GM12878 (cell line): ENCODE data around the gene XPC. TPM values are rescaled to one million over a fixed set of nuclear protein-coding genes. Genes with fewer than 3 reads are reported as not detected.

Experiments
- ATAC-seq: fragments of 200-7000 bp; cut with Tn5 transposase; 3 replicates; pipeline ENCODE4 v1.9.1; 2020; ENCODE audit warnings: mild to moderate bottlenecking, moderate library complexity
- BruUV-seq: library from RNA; stranded (reverse); fragments of 400-500 nt; replicated peaks from 2 replicates; lab custom pipeline; 2021; lab: Mats Ljungman, UMichigan
- CTCF ChIA-PET: fragments of 300-600 bp; sonication (Branson Sonifier 250); formaldehyde crosslinking; extraction: SDS; loops from one replicate; lab custom pipeline; 2021; ENCODE audit warnings: inconsistent platforms; lab: Yijun Ruan, JAX
- POLR2A ChIA-PET: fragments of 350-600 bp; formaldehyde crosslinking; extraction: SDS; loops from one replicate; lab custom pipeline; 2021; ENCODE audit warnings: inconsistent platforms; lab: Charles Lee
- RAD21 ChIA-PET: fragments of 300-600 bp; sonication (Branson Sonifier 250); formaldehyde crosslinking; loops from one replicate; lab custom pipeline; 2023; ENCODE audit warnings: antibody characterized with exemption; ENCODE audit not compliant: unreplicated experiment; lab: Charles Lee
- SMC1A ChIA-PET: fragments of 300-600 bp; sonication (Branson Sonifier 250); formaldehyde crosslinking; loops from one replicate; lab custom pipeline; 2023; ENCODE audit not compliant: unreplicated experiment, uncharacterized antibody; lab: Charles Lee
- DNase-seq: peaks from one replicate; pipeline ENCODE4 v3.0.0-alpha.2; 2011; ENCODE audit warnings: low read depth, low spot score
- FAIRE-seq: peaks from 3 replicates; lab custom pipeline; 2011; peaks lifted over from hg19 to GRCh38; lab: Jason Lieb, UNC
- H2AFZ ChIP-seq: 2 replicates; pipeline ENCODE4 v1.6.0; 2011; ENCODE audit warnings: low read depth, low read length, control low read depth; ENCODE audit not compliant: control insufficient read depth
- H3K27ac ChIP-seq: 2 replicates; pipeline ENCODE4 v1.5.1; 2011; ENCODE audit warnings: control low read depth; ENCODE audit not compliant: control insufficient read depth, insufficient read depth
- H3K27me3 ChIP-seq, 2 experiments: replicated peaks in 1 of 2; 2 replicates each; pipeline versions ENCODE4 v1.6.0 to v1.6.1; 2011; ENCODE audit warnings: low read length in 1 of 2; ENCODE audit not compliant: control insufficient read depth in 2 of 2, insufficient read depth in 2 of 2
- H3K36me3 ChIP-seq, 2 experiments: 2 replicates each; pipeline ENCODE4 v1.5.1; 2011; ENCODE audit warnings: low read length in 1 of 2; ENCODE audit not compliant: control insufficient read depth in 2 of 2, insufficient read depth in 2 of 2
- H3K4me1 ChIP-seq: 2 replicates; pipeline ENCODE4 v1.6.1; 2011; ENCODE audit warnings: mild to moderate bottlenecking, low read length, moderate library complexity, mixed read lengths; ENCODE audit not compliant: control insufficient read depth, insufficient read depth
- H3K4me2 ChIP-seq: 2 replicates; pipeline ENCODE4 v1.6.0; 2011; ENCODE audit warnings: control low read depth; ENCODE audit not compliant: control insufficient read depth, insufficient read depth
- H3K4me3 ChIP-seq: fragments of 200-600 bp; sonication (generic); 2 replicates; pipeline ENCODE4 v1.5.1; 2016
- H3K79me2 ChIP-seq: 2 replicates; pipeline ENCODE4 v1.6.0; 2011; ENCODE audit warnings: low read length; ENCODE audit not compliant: control insufficient read depth, insufficient read depth
- H3K9ac ChIP-seq: 2 replicates; pipeline ENCODE4 v1.8.0; 2011; ENCODE audit warnings: low read length, control low read depth, mixed read lengths; ENCODE audit not compliant: control insufficient read depth, insufficient read depth
- H3K9me3 ChIP-seq: replicated peaks from 3 replicates; pipeline ENCODE4 v1.5.1; 2011; ENCODE audit warnings: mild to moderate bottlenecking, low read length; ENCODE audit not compliant: control insufficient read depth, insufficient read depth
- H4K20me1 ChIP-seq: 2 replicates; pipeline ENCODE4 v1.6.0; 2011; ENCODE audit not compliant: control insufficient read depth, insufficient read depth
- HDAC6 ChIP-seq: fragments of 200-600 bp; sonication (generic); IDR thresholded peaks from one replicate; pipeline ENCODE4 v1.8.0; 2017; ENCODE audit warnings: antibody characterized with exemption; ENCODE audit not compliant: unreplicated experiment
- IKZF1 ChIP-seq: fragments of 450-650 bp; conservative IDR thresholded peaks from 2 replicates; pipeline ENCODE4 v1.6.1; 2017; ENCODE audit warnings: antibody characterized with exemption, mild to moderate bottlenecking
- IKZF2 ChIP-seq, 2 experiments: fragments of 450-650 bp; IDR thresholded peaks; 2 replicates each; pipeline ENCODE4 v1.6.1; 2017; ENCODE audit warnings: mild to moderate bottlenecking in 2 of 2, moderate library complexity in 2 of 2
- IRF4 ChIP-seq: IDR thresholded peaks from 2 replicates; pipeline ENCODE4 v1.6.1; 2011; ENCODE audit warnings: low read depth, low read length
- MEF2B ChIP-seq: fragments of 450-650 bp; IDR thresholded peaks from 2 replicates; pipeline ENCODE4 v1.6.1; 2018; ENCODE audit warnings: mild to moderate bottlenecking, moderate library complexity; ENCODE audit not compliant: partially characterized antibody, poor library complexity, severe bottlenecking
- MTA2 ChIP-seq: fragments of 450-650 bp; IDR thresholded peaks from 2 replicates; pipeline ENCODE4 v1.6.1; 2016; ENCODE audit warnings: low read depth, mild to moderate bottlenecking, moderate library complexity
- POU2F2 ChIP-seq: IDR thresholded peaks from 3 replicates; pipeline ENCODE4 v1.6.1; 2011; ENCODE audit warnings: low read depth, mild to moderate bottlenecking, low read length, borderline replicate concordance
- SIX5 ChIP-seq: IDR thresholded peaks from 2 replicates; pipeline ENCODE4 v1.6.1; 2011; ENCODE audit warnings: mild to moderate bottlenecking, low read depth, low read length, moderate library complexity; ENCODE audit not compliant: severe bottlenecking
- ZBED1 ChIP-seq: IDR thresholded peaks from 2 replicates; pipeline ENCODE4 v1.6.1; 2016; ENCODE audit warnings: borderline replicate concordance
- WGBS: methylation state at CpG from one replicate; pipeline ENCODE4 v1.1.6; 2016; ENCODE audit warnings: low lambda C conversion rate; ENCODE audit not compliant: insufficient replicate concordance, insufficient coverage; ENCODE audit errors: missing lambda C conversion rate; 5-methylcytosine and 5-hydroxymethylcytosine counted together
- in situ Hi-C: fragments of 300-500 bp; cut with MboI; formaldehyde crosslinking; loops from 9 replicates; pipeline ENCODE4 v1.14.3; 2018; ENCODE audit warnings: mixed read lengths
- intact Hi-C: fragments of 100-400 bp; cut with micrococcal nuclease; formaldehyde crosslinking; loops from one replicate; pipeline ENCODE4 v1.14.2; 2022; ENCODE audit not compliant: unreplicated experiment
- polyA plus RNA-seq, 11 experiments: library from polyadenylated mRNA; depleted of rRNA in 4 of 11; unstranded in 6 of 11; stranded (reverse) in 5 of 11; fragments of >200 nt; fragmentation: Nextera tagmentation in 4 of 11; fragmentation: Illumina TruSeq in 1 of 11; extraction: Ambion mirVana in 4 of 11; extraction: Trizol in 1 of 11; gene quantifications; 1 replicate in 1 of 11; 2 replicates in 10 of 11; pipeline versions ENCODE4 v1.2.1 to v1.2.3, GENCODE V29; 2011 to 2016; ENCODE audit warnings: inconsistent platforms in 2 of 11, missing spikeins in 2 of 11, low read depth in 1 of 11
- total RNA-seq, 4 experiments: library from RNA; depleted of rRNA in 3 of 4; stranded (reverse); fragments of >200 nt in 3 of 4; fragmentation: Illumina TruSeq in 1 of 4; extraction: Trizol in 1 of 4; gene quantifications; 2 replicates each; pipeline versions ENCODE4 v1.2.1 to v1.2.3, GENCODE V29; 2013 to 2021
- TF ChIP-seq, protein P1 (sequence below): fragments of 450-650 bp; IDR thresholded peaks from 2 replicates; pipeline ENCODE4 v1.6.1; 2016; ENCODE audit warnings: mild to moderate bottlenecking
- TF ChIP-seq, protein P2 (sequence below): fragments of 450-650 bp; formaldehyde crosslinking; IDR thresholded peaks from 2 replicates; pipeline ENCODE4 v1.5.0; 2022; ENCODE audit warnings: mild to moderate bottlenecking, missing genetic modification characterization
- TF ChIP-seq, protein P3 (sequence below): IDR thresholded peaks from 2 replicates; pipeline ENCODE4 v1.6.1; 2011; ENCODE audit warnings: borderline replicate concordance, low read depth, mild to moderate bottlenecking, moderate library complexity, mixed read lengths, low read length; ENCODE audit not compliant: insufficient read depth; ENCODE audit errors: extremely low read length
- TF ChIP-seq, protein P4 (sequence below): IDR thresholded peaks from 2 replicates; pipeline ENCODE4 v1.6.1; 2012; ENCODE audit warnings: mild to moderate bottlenecking, low read depth, low read length

XPC gene
- total and polyA plus RNA-seq, 10 of the 15 experiments (the other 5 are each of a cell fraction or from before 2014, with no cell fraction given), result 4.0 to 48.3 (median 29.8) TPM

DNA sequence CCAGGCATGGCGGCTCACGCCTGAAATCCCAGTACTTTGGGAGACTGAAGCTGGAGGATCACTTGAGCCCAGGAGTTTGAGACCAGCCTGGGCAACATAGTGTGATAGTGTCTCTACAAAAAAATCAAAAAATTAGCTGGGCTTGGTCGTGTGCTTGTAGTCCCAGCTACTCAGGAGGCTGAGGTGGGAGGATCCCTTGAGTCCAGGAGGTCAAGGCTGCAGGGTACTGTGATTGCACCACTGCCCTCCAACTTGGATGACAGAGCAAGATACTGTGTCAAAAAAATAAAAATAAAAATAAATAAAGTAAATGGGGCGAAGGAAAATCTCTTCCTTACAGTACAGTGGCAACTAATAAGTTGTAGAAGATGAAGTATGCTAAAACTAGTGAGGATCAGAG is 29.8 kb upstream of the XPC start:
- Histone ChIP-seq H3K79me2 (no peaks in the 10 kb centered on the region), H4K20me1 (no peaks in the 10 kb centered on the region; the same call in 1 of the 2 replicates), H3K4me2 (no peak overlapping the region), H3K9ac (no peak overlapping the region), H2AFZ (no peak overlapping the region), H3K27me3 (no peaks in the 10 kb centered on the region), H3K9me3 (no peaks in the 10 kb centered on the region), H3K36me3 (no peaks in the 10 kb centered on the region), H3K27ac (no peak overlapping the region), H3K4me1 (no peaks in the 10 kb centered on the region), H3K4me3 (no peak overlapping the region)
- WGBS, result 83% methylated on average over 4 of the region's 4 CpGs
- TF ChIP-seq, protein P1, sequence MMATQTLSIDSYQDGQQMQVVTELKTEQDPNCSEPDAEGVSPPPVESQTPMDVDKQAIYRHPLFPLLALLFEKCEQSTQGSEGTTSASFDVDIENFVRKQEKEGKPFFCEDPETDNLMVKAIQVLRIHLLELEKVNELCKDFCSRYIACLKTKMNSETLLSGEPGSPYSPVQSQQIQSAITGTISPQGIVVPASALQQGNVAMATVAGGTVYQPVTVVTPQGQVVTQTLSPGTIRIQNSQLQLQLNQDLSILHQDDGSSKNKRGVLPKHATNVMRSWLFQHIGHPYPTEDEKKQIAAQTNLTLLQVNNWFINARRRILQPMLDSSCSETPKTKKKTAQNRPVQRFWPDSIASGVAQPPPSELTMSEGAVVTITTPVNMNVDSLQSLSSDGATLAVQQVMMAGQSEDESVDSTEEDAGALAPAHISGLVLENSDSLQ, result no peak
- TF ChIP-seq IKZF1 (no peak), HDAC6 (no peak), SIX5 (no peak), POU2F2 (no peak), ZBED1 (no peak), IRF4 (no peak), MEF2B (no peak), IKZF2 (IDR thresholded peaks at IDR 0.05) (no peak), MTA2 (no peak)
- TF ChIP-seq, protein P2, sequence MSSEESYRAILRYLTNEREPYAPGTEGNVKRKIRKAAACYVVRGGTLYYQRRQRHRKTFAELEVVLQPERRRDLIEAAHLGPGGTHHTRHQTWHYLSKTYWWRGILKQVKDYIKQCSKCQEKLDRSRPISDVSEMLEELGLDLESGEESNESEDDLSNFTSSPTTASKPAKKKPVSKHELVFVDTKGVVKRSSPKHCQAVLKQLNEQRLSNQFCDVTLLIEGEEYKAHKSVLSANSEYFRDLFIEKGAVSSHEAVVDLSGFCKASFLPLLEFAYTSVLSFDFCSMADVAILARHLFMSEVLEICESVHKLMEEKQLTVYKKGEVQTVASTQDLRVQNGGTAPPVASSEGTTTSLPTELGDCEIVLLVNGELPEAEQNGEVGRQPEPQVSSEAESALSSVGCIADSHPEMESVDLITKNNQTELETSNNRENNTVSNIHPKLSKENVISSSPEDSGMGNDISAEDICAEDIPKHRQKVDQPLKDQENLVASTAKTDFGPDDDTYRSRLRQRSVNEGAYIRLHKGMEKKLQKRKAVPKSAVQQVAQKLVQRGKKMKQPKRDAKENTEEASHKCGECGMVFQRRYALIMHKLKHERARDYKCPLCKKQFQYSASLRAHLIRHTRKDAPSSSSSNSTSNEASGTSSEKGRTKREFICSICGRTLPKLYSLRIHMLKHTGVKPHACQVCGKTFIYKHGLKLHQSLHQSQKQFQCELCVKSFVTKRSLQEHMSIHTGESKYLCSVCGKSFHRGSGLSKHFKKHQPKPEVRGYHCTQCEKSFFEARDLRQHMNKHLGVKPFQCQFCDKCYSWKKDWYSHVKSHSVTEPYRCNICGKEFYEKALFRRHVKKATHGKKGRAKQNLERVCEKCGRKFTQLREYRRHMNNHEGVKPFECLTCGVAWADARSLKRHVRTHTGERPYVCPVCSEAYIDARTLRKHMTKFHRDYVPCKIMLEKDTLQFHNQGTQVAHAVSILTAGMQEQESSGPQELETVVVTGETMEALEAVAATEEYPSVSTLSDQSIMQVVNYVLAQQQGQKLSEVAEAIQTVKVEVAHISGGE, result no peak
- TF ChIP-seq, protein P3, sequence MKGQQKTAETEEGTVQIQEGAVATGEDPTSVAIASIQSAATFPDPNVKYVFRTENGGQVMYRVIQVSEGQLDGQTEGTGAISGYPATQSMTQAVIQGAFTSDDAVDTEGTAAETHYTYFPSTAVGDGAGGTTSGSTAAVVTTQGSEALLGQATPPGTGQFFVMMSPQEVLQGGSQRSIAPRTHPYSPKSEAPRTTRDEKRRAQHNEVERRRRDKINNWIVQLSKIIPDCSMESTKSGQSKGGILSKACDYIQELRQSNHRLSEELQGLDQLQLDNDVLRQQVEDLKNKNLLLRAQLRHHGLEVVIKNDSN, result no peak
- TF ChIP-seq, protein P4, sequence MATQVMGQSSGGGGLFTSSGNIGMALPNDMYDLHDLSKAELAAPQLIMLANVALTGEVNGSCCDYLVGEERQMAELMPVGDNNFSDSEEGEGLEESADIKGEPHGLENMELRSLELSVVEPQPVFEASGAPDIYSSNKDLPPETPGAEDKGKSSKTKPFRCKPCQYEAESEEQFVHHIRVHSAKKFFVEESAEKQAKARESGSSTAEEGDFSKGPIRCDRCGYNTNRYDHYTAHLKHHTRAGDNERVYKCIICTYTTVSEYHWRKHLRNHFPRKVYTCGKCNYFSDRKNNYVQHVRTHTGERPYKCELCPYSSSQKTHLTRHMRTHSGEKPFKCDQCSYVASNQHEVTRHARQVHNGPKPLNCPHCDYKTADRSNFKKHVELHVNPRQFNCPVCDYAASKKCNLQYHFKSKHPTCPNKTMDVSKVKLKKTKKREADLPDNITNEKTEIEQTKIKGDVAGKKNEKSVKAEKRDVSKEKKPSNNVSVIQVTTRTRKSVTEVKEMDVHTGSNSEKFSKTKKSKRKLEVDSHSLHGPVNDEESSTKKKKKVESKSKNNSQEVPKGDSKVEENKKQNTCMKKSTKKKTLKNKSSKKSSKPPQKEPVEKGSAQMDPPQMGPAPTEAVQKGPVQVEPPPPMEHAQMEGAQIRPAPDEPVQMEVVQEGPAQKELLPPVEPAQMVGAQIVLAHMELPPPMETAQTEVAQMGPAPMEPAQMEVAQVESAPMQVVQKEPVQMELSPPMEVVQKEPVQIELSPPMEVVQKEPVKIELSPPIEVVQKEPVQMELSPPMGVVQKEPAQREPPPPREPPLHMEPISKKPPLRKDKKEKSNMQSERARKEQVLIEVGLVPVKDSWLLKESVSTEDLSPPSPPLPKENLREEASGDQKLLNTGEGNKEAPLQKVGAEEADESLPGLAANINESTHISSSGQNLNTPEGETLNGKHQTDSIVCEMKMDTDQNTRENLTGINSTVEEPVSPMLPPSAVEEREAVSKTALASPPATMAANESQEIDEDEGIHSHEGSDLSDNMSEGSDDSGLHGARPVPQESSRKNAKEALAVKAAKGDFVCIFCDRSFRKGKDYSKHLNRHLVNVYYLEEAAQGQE, result no peak
- ChIA-PET RAD21 (no interaction called here), CTCF (no interaction called here), POLR2A (no interaction called here), SMC1A (interaction anchor here (0.6 kb wide), 1 partner anchor 63 kb away, joined by 5 read pairs; no protein-coding TSS in a partner anchor)
- DNase-seq (no peak), FAIRE-seq (no peak), ATAC-seq (no peak)
- no TSS peak for BruUV-seq
- in situ Hi-C loops (no loop called here), intact Hi-C loops (loop anchor here (10.0 kb wide), 1 partner anchor 313 kb away; no protein-coding TSS in a partner anchor)
